ENCODE measurements around the gene RSPO4. TPM values are rescaled to one million over a fixed set of nuclear protein-coding genes. Genes with fewer than 3 reads are reported as not detected.

The RSPO4 gene
- total and polyA plus RNA-seq, 9 donors = 0.04 to 0.53 (median 0.31) TPM; not detected in 4

DNA sequence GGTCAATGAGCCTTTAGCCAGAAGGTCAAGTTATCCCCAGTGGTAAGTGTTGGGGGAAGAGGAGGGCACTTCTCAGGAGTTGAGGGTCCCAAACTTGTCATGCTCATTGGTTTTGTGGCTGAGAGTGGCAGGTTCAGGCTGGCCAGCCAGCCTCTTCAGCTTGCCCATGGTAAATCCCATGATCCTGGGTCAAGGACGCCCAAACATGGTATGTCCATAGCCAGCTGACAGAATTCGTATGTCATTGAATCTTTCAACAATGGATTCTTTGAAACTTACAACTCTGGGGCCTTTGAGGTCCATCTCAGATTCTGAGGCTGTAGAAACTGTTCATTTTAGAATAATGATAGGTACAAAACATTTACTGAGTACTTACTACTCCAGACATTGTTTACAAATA is 36.1 kb upstream of the RSPO4 start:
- 55 to 67% (median 60%) methylated on average over 2 of the region's 2 CpGs for WGBS, 3 donors
- Histone ChIP-seq H3K9me3 (no peaks in the 10 kb centered on the region), H3K36me3 (no peaks in the 10 kb centered on the region), H3K4me1 (ENCODE audit: insufficient read depth) (no peaks in the 10 kb centered on the region), H3K27me3 (no peaks in the 10 kb centered on the region), H3K4me3 (no peak overlapping the region), H3K27ac (no peak overlapping the region)
- intact Hi-C loops (cut with DNase I) = no loop called here
- TF ChIP-seq EP300 (IDR thresholded peaks at IDR 0.05) (no peak), POLR2A (IDR thresholded peaks at IDR 0.05) (no peak)
- TF ChIP-seq, protein P1, sequence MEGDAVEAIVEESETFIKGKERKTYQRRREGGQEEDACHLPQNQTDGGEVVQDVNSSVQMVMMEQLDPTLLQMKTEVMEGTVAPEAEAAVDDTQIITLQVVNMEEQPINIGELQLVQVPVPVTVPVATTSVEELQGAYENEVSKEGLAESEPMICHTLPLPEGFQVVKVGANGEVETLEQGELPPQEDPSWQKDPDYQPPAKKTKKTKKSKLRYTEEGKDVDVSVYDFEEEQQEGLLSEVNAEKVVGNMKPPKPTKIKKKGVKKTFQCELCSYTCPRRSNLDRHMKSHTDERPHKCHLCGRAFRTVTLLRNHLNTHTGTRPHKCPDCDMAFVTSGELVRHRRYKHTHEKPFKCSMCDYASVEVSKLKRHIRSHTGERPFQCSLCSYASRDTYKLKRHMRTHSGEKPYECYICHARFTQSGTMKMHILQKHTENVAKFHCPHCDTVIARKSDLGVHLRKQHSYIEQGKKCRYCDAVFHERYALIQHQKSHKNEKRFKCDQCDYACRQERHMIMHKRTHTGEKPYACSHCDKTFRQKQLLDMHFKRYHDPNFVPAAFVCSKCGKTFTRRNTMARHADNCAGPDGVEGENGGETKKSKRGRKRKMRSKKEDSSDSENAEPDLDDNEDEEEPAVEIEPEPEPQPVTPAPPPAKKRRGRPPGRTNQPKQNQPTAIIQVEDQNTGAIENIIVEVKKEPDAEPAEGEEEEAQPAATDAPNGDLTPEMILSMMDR (IDR thresholded peaks at IDR 0.05) = no peak
- DNase-seq = no peak

DNA sequence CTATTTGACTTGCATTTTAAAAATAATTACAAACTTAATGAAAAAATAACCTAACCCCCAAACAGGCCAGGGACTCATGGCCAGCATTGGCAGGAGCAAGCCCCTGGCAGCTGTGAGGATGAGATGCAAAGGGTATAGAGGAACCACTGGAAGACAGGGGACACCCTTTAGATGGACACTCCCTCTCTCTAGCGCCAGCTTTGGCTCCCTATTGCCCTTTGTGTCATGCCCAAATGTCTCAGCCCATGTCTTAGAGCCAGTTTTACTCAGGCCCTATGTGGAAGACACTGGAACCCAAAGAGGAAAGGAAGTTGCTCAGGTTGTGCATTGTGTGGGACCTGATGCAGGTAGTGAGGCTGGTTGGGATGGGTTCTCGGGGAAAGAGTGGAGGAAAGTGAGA is 34.9 kb upstream of the RSPO4 start:
- intact Hi-C loops (cut with DNase I) = no loop called here
- H3K4me3 ChIP-seq = no peak overlapping the region

DNA sequence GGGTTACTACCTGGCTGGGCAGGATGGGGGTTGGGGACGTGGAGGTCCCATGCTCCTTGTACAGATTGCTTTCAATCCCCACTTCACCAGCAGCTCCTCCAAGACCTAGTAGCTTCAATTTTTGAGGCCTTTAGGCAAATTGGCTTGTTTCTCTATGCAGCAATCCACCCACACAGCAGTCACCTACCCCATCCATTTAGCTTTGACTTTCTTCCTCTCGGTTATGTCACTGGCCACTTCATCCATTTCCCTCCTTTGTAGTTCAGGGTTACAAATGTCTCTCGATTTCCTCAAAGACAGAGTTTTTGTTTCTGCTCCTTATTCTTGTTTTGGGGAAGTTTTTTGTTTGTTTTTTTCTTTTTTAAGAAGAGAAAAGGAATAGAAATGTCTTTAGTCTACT is 33.4 kb upstream of the RSPO4 start:
- no peaks in the 10 kb centered on the region for H3K36me3 ChIP-seq
- intact Hi-C loops (cut with DNase I) = no loop called here
- TF ChIP-seq EP300 (IDR thresholded peaks at IDR 0.05) (no peak), POLR2A (IDR thresholded peaks at IDR 0.05) (no peak)
- TF ChIP-seq, protein P1 (IDR thresholded peaks at IDR 0.05) = no peak
- no peaks in the 10 kb centered on the region for H3K4me1 ChIP-seq (ENCODE audit: insufficient read depth)
- WGBS, 3 donors = 52 to 70% (median 55%) methylated on average over 3 of the region's 3 CpGs
- H3K4me3 ChIP-seq = no peak overlapping the region
- no peak for DNase-seq
- no peaks in the 10 kb centered on the region for H3K9me3 ChIP-seq
- no peaks in the 10 kb centered on the region for H3K27me3 ChIP-seq
- no peak overlapping the region for H3K27ac ChIP-seq

More for the DNA sequence above, 34.9 kb upstream of the RSPO4 start:
- DNase-seq = no peak
- 69 to 96% (median 82%) methylated on average over 2 of the region's 2 CpGs for WGBS, 3 donors
- no peak overlapping the region for H3K27ac ChIP-seq
- TF ChIP-seq EP300 (IDR thresholded peaks at IDR 0.05) (no peak), POLR2A (IDR thresholded peaks at IDR 0.05) (no peak)
- TF ChIP-seq, protein P1 (IDR thresholded peaks at IDR 0.05) = no peak
- H3K36me3 ChIP-seq = no peaks in the 10 kb centered on the region
- H3K9me3 ChIP-seq = no peaks in the 10 kb centered on the region
- H3K27me3 ChIP-seq = no peaks in the 10 kb centered on the region
- no peaks in the 10 kb centered on the region for H3K4me1 ChIP-seq (ENCODE audit: insufficient read depth)

DNA sequence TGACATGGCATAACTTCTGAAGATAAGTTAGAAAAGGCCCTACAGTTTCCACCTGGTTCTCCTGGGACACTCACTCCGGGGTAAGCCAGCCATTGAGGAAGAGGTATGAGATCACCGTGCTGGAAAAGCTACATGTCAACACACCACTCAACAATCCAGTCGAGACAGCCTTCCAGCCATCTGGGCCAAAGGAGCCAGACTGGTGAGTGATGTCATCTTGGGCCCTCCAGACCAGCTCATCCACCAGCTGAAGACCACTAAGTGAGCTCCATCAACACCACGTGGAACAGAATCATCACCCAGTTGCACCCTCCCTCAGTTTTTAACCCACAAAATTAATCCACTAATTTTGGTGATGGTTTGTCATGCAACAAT is 32.3 kb upstream of the RSPO4 start:
- no peak overlapping the region for H3K4me3 ChIP-seq
- WGBS, 3 donors = 68 to 87% (median 80%) methylated on average over 4 of the region's 4 CpGs
- H3K4me1 ChIP-seq (ENCODE audit: insufficient read depth) = no peaks in the 10 kb centered on the region
- no peak overlapping the region for H3K27ac ChIP-seq
- H3K9me3 ChIP-seq = no peaks in the 10 kb centered on the region
- TF ChIP-seq, protein P1 (IDR thresholded peaks at IDR 0.05) = no peak
- TF ChIP-seq POLR2A (IDR thresholded peaks at IDR 0.05) (no peak), EP300 (IDR thresholded peaks at IDR 0.05) (no peak)
- intact Hi-C loops (cut with DNase I) = no loop called here
- no peaks in the 10 kb centered on the region for H3K36me3 ChIP-seq
- H3K27me3 ChIP-seq = no peaks in the 10 kb centered on the region
- no peak for DNase-seq
